Uterus (tissue), 4 donors: ENCODE results near the gene FAT1. TPM values are rescaled to one million over a fixed set of nuclear protein-coding genes. Genes with fewer than 3 reads are reported as not detected.

Source experiments
- DNase-seq, 2 donors: peaks; one replicate each; pipeline ENCODE4 v3.0.0-alpha.2; 2019 to 2020
- H3K27ac ChIP-seq, 2 donors: fragments of 200-600 bp; sonication (generic); 1 replicate in 1 of 2; 2 replicates in 1 of 2; pipeline ENCODE4 v1.5.1; 2016 to 2018
- H3K27me3 ChIP-seq, 2 donors: fragments of 200-600 bp; sonication (generic); one replicate each; pipeline ENCODE4 v1.5.1; 2018 to 2019; ENCODE audit warnings: control low read depth in 1 of 2
- H3K36me3 ChIP-seq, 2 donors: fragments of 200-600 bp; sonication (generic); one replicate each; pipeline ENCODE4 v1.5.1; 2019; ENCODE audit warnings: control low read depth in 1 of 2
- H3K4me1 ChIP-seq, 2 donors: fragments of 200-600 bp; sonication (generic); one replicate each; pipeline ENCODE4 v1.5.1; 2018 to 2019; ENCODE audit warnings: control low read depth in 1 of 2
- H3K4me3 ChIP-seq, 2 donors: fragments of 200-600 bp; sonication (generic); 1 replicate in 1 of 2; 2 replicates in 1 of 2; pipeline ENCODE4 v1.5.1; 2018 to 2019; ENCODE audit warnings: mild to moderate bottlenecking in 1 of 2
- H3K9me3 ChIP-seq, 2 donors: fragments of 200-600 bp; sonication (generic); one replicate each; pipeline ENCODE4 v1.5.1; 2019; ENCODE audit warnings: control low read depth in 1 of 2
- POLR2A ChIP-seq, 2 donors: fragments of 450-650 bp; IDR thresholded peaks; one replicate each; pipeline ENCODE4 v1.6.1; 2016; ENCODE audit warnings: antibody characterized with exemption in 2 of 2, mild to moderate bottlenecking in 1 of 2, moderate library complexity in 1 of 2
- intact Hi-C: fragments of 100-400 bp; cut with DNase I; formaldehyde crosslinking; loops from one replicate; pipeline ENCODE4 v1.15.1; 2023; ENCODE audit warnings: low total_unique reads
- total RNA-seq, 4 donors: library from RNA; depleted of rRNA in 3 of 4; stranded (reverse); fragments of >200 nt in 3 of 4; gene quantifications; one replicate each; pipeline versions ENCODE4 v1.1.0 to v1.2.4, GENCODE V29; 2014 to 2023
- TF ChIP-seq, protein P1 (sequence below), 4 experiments: fragments of 200-600 bp in 2 of 4; fragments of 450-650 bp in 2 of 4; sonication (generic) in 2 of 4; IDR thresholded peaks; one replicate each; pipeline ENCODE4 v1.5.1; 2016 to 2019; ENCODE audit warnings: antibody characterized with exemption in 4 of 4, mild to moderate bottlenecking in 2 of 4, moderate library complexity in 1 of 4
- donor health status: DM: yes; HTN: yes; CAD: no.

Gene FAT1
- total RNA-seq, 4 donors from 2014 or later = 11.5 to 245 (median 52.5) TPM

GRCh38 chr4:186724864-186725468, 1.3 kb upstream of the FAT1 start:
- no peaks in the 10 kb centered on the region for H3K4me1 ChIP-seq
- no peaks in the 10 kb centered on the region for H3K36me3 ChIP-seq
- peak overlapping the region; percentile 91 to 93 for H3K27ac ChIP-seq
- H3K27me3 ChIP-seq = no peaks in the 10 kb centered on the region
- H3K4me3 ChIP-seq = peak overlapping the region; percentile 45 to 81
- DNase-seq = no peak
- TF ChIP-seq, protein P1, sequence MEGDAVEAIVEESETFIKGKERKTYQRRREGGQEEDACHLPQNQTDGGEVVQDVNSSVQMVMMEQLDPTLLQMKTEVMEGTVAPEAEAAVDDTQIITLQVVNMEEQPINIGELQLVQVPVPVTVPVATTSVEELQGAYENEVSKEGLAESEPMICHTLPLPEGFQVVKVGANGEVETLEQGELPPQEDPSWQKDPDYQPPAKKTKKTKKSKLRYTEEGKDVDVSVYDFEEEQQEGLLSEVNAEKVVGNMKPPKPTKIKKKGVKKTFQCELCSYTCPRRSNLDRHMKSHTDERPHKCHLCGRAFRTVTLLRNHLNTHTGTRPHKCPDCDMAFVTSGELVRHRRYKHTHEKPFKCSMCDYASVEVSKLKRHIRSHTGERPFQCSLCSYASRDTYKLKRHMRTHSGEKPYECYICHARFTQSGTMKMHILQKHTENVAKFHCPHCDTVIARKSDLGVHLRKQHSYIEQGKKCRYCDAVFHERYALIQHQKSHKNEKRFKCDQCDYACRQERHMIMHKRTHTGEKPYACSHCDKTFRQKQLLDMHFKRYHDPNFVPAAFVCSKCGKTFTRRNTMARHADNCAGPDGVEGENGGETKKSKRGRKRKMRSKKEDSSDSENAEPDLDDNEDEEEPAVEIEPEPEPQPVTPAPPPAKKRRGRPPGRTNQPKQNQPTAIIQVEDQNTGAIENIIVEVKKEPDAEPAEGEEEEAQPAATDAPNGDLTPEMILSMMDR (IDR thresholded peaks at IDR 0.05) = no peak
- no peak for TF ChIP-seq POLR2A (IDR thresholded peaks at IDR 0.05)
- intact Hi-C loops = no loop called here
- no peaks in the 10 kb centered on the region for H3K9me3 ChIP-seq

- DNase-seq = peak; percentile 25 to 57
- TF ChIP-seq POLR2A (IDR thresholded peaks at IDR 0.05) = no peak
- TF ChIP-seq, protein P1 (IDR thresholded peaks at IDR 0.05) = no peak
- no peaks in the 10 kb centered on the region for H3K27me3 ChIP-seq
- peak overlapping the region; percentile 91 to 93 for H3K27ac ChIP-seq
- no peaks in the 10 kb centered on the region for H3K36me3 ChIP-seq
- H3K4me1 ChIP-seq = no peaks in the 10 kb centered on the region
- H3K9me3 ChIP-seq = no peaks in the 10 kb centered on the region
- peak overlapping the region; percentile 45 to 81 for H3K4me3 ChIP-seq
- intact Hi-C loops = no loop called here
Observed at GRCh38 chr4:186724058-186724863, 605 bp upstream of the FAT1 start.

GRCh38 chr4:186722796-186723291, 812 bp downstream of the FAT1 start:
- TF ChIP-seq, protein P1 (IDR thresholded peaks at IDR 0.05) = no peak
- TF ChIP-seq POLR2A (IDR thresholded peaks at IDR 0.05) = no peak
- DNase-seq = no peak
- Histone ChIP-seq H3K27ac (peak overlapping the region; percentile 91 to 93), H3K4me1 (no peaks in the 10 kb centered on the region), H3K4me3 (peak overlapping the region; percentile 45 to 81), H3K36me3 (no peaks in the 10 kb centered on the region), H3K27me3 (no peaks in the 10 kb centered on the region), H3K9me3 (no peaks in the 10 kb centered on the region)
- intact Hi-C loops = no loop called here

GRCh38 chr4:186719925-186720694, 3.5 kb downstream of the FAT1 start:
- Histone ChIP-seq H3K4me3 (no peak overlapping the region), H3K4me1 (no peaks in the 10 kb centered on the region), H3K27ac (no peak overlapping the region), H3K9me3 (no peaks in the 10 kb centered on the region), H3K27me3 (no peaks in the 10 kb centered on the region), H3K36me3 (no peaks in the 10 kb centered on the region)
- no peak for DNase-seq
- intact Hi-C loops = no loop called here
- TF ChIP-seq POLR2A (IDR thresholded peaks at IDR 0.05) = no peak
- TF ChIP-seq, protein P1 (IDR thresholded peaks at IDR 0.05) = no peak
